CD4-positive, alpha-beta T cell (primary cell): ENCODE data around the gene DNAH3. TPM values are rescaled to one million over a fixed set of nuclear protein-coding genes. Genes with fewer than 3 reads are reported as not detected.

Experiments used
- ATAC-seq: fragments of 200-7000 bp; cut with Tn5 transposase; one replicate; pipeline ENCODE4 v1.10.0; 2022; ENCODE audit warnings: mild to moderate bottlenecking; ENCODE audit not compliant: poor library complexity
- CTCF ChIA-PET: fragments of 350-600 bp; sonication (Branson Sonifier 250); formaldehyde crosslinking; loops from one replicate; lab custom pipeline; 2021; ENCODE audit warnings: antibody characterized with exemption, inconsistent platforms; lab: Charles Lee
- POLR2A ChIA-PET: fragments of 350-600 bp; sonication (Branson Sonifier 250); formaldehyde crosslinking; loops from one replicate; lab custom pipeline; 2021; ENCODE audit warnings: antibody characterized with exemption, inconsistent platforms; lab: Charles Lee
- DNase-seq, 14 experiments: peaks; one replicate each; pipeline ENCODE4 v3.0.0-alpha.2; 2013 to 2020; ENCODE audit warnings: mixed read lengths in 2 of 14
- H3K27ac ChIP-seq, 2 donors: one replicate each; pipeline versions ENCODE4 v1.5.1 to v1.7.0; 2013; ENCODE audit warnings: low read length in 2 of 2, low read depth in 1 of 2, mild to moderate bottlenecking in 1 of 2
- H3K27me3 ChIP-seq, 2 experiments: 1 replicate in 1 of 2; 2 replicates in 1 of 2; pipeline versions ENCODE4 v1.6.1 to v1.7.0; 2013; ENCODE audit warnings: low read length in 2 of 2, control low read depth in 1 of 2, mild to moderate bottlenecking in 1 of 2, moderate library complexity in 1 of 2; ENCODE audit not compliant: insufficient read depth in 2 of 2, control insufficient read depth in 1 of 2
- H3K36me3 ChIP-seq: one replicate; pipeline ENCODE4 v1.6.1; 2013; ENCODE audit warnings: low read length, control low read depth; ENCODE audit not compliant: insufficient read depth
- H3K4me1 ChIP-seq: one replicate; pipeline ENCODE4 v1.6.1; 2013; ENCODE audit warnings: low read length, control low read depth; ENCODE audit not compliant: insufficient read depth
- H3K4me3 ChIP-seq: one replicate; pipeline ENCODE4 v1.5.1; 2013; ENCODE audit warnings: mild to moderate bottlenecking, low read length, moderate library complexity
- H3K9me3 ChIP-seq, 2 experiments: 1 replicate in 1 of 2; 2 replicates in 1 of 2; pipeline versions ENCODE4 v1.6.1 to v1.7.0; 2013; ENCODE audit warnings: low read length in 2 of 2, mild to moderate bottlenecking in 2 of 2, control low read depth in 1 of 2, moderate library complexity in 1 of 2; ENCODE audit not compliant: control insufficient read depth in 1 of 2, insufficient read depth in 1 of 2
- H3K27ac Mint-ChIP-seq: one replicate; pipeline ENCODE4 v1.8.0; 2020; ENCODE audit warnings: mixed read lengths
- H3K27me3 Mint-ChIP-seq: one replicate; pipeline ENCODE4 v1.8.0; 2021; ENCODE audit warnings: mixed read lengths
- H3K36me3 Mint-ChIP-seq: one replicate; pipeline ENCODE4 v1.8.0; 2021; ENCODE audit warnings: low read depth, mixed read lengths
- H3K4me1 Mint-ChIP-seq: one replicate; pipeline ENCODE4 v1.8.0; 2021; ENCODE audit warnings: low read depth, mixed read lengths
- H3K4me3 Mint-ChIP-seq: one replicate; pipeline ENCODE4 v1.8.0; 2020; ENCODE audit warnings: mild to moderate bottlenecking, mixed read lengths
- H3K9me3 Mint-ChIP-seq: one replicate; pipeline ENCODE4 v1.8.0; 2020; ENCODE audit warnings: mixed read lengths
- intact Hi-C, 2 experiments: fragments of 100-400 bp; cut with DNase I in 1 of 2; cut with micrococcal nuclease in 1 of 2; formaldehyde crosslinking; loops; one replicate each; pipeline versions ENCODE4 v1.15.1 to v1.9.0; 2023 to 2025; cut with DNase I, micrococcal nuclease
- total RNA-seq, 174 experiments: library from RNA in 2 of 174; stranded (reverse) in 2 of 174; gene quantifications; one replicate each; pipeline ENCODE4 v1.2.3 and lab custom pipeline; 2021 to 2026
- TF ChIP-seq, protein P1 (sequence below): fragments of 200-600 bp; IDR thresholded peaks from one replicate; pipeline ENCODE4 v1.8.0; 2022; ENCODE audit warnings: antibody characterized with exemption, mild to moderate bottlenecking

Gene DNAH3
- total RNA-seq, 2 experiments from 2014 or later: not detected

DNA sequence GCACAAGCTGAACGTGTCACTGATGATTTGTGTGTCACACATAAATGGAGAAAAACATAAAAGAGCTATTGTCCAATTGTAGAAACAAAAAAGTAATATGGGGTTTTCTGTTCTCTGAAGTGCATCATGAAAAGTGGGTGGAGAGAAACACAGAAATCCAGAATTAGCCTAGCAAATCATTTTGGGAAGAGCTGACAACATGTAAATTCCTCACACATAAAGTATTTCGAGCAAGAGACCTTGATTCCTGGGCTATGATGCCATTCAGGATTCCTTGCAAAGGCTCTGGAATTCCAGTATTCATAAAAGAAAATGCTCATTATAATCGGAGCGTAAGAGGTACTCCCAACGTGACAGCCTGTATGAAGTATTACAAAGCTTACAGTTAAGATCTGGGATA is 251.6 kb downstream of the DNAH3 start:
- intact Hi-C loops: loop anchor here in 1 of 2 experiments (2.0 kb wide), 1 partner anchor 24 kb away; no protein-coding TSS in a partner anchor
- peaks cover 8% of the 10 kb centered on the region for H3K36me3 ChIP-seq
- TF ChIP-seq, protein P1, sequence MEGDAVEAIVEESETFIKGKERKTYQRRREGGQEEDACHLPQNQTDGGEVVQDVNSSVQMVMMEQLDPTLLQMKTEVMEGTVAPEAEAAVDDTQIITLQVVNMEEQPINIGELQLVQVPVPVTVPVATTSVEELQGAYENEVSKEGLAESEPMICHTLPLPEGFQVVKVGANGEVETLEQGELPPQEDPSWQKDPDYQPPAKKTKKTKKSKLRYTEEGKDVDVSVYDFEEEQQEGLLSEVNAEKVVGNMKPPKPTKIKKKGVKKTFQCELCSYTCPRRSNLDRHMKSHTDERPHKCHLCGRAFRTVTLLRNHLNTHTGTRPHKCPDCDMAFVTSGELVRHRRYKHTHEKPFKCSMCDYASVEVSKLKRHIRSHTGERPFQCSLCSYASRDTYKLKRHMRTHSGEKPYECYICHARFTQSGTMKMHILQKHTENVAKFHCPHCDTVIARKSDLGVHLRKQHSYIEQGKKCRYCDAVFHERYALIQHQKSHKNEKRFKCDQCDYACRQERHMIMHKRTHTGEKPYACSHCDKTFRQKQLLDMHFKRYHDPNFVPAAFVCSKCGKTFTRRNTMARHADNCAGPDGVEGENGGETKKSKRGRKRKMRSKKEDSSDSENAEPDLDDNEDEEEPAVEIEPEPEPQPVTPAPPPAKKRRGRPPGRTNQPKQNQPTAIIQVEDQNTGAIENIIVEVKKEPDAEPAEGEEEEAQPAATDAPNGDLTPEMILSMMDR: no peak
- Mint-ChIP-seq H3K4me3 (peak overlapping the region; percentile 96), H3K9me3 (no peaks in the 10 kb centered on the region), H3K36me3 (peaks cover 33% of the 10 kb centered on the region), H3K4me1 (peaks cover 70% of the 10 kb centered on the region), H3K27ac (peak overlapping the region; percentile 95), H3K27me3 (no peaks in the 10 kb centered on the region)
- POLR2A ChIA-PET: interaction anchor here (1.1 to 3.0 kb wide), 4 partner anchors 25 to 260 kb away, joined by 3 to 34 read pairs (median 5); partner anchors contain the start of gene LDAF1
- H3K27me3 ChIP-seq: no peaks in the 10 kb centered on the region
- H3K4me3 ChIP-seq: peak overlapping the region; percentile 84
- peak overlapping the region; percentile 45 to 85 for H3K27ac ChIP-seq
- H3K4me1 ChIP-seq: peaks cover 37% of the 10 kb centered on the region
- DNase-seq (no peak), ATAC-seq (no peak)
- H3K9me3 ChIP-seq: no peaks in the 10 kb centered on the region
- CTCF ChIA-PET: interaction anchor here (2.9 kb wide), 1 partner anchor 24 kb away, joined by 11 read pairs; no protein-coding TSS in a partner anchor

DNA sequence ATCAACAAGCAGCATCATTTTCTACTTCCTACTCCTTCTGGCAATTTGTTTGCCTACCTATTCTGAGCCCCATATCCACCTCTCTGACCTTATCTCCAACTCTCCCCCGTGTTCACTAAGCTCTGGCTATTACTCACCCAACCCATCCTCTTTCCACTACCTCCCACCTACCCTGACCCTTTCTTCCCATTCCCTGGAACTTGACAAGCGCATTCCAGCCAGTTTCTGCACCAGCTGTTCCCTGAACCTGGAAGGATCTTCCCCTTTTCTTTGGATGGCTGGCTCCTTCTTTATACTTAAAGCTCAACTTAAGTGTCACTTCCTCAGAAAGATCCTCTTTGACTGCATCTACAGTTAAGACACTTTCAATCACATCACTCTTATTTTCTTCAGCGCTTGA is 252.7 kb downstream of the DNAH3 start:
- H3K4me3 Mint-ChIP-seq: peak overlapping the region; percentile 17
- ChIA-PET CTCF (interaction anchor here (2.9 kb wide), 1 partner anchor 23 kb away, joined by 11 read pairs; no protein-coding TSS in a partner anchor), POLR2A (interaction anchor here (1.1 kb wide), 1 partner anchor 91 kb away, joined by 3 read pairs; no protein-coding TSS in a partner anchor)
- H3K27me3 Mint-ChIP-seq: no peaks in the 10 kb centered on the region
- H3K27ac ChIP-seq: no peak overlapping the region
- H3K27me3 ChIP-seq: no peaks in the 10 kb centered on the region
- no peaks in the 10 kb centered on the region for H3K9me3 ChIP-seq
- DNase-seq (no peak), ATAC-seq (no peak)
- H3K4me1 Mint-ChIP-seq: peaks cover 58% of the 10 kb centered on the region
- no peak overlapping the region for H3K27ac Mint-ChIP-seq
- peaks cover 27% of the 10 kb centered on the region for H3K4me1 ChIP-seq
- H3K4me3 ChIP-seq: no peak overlapping the region
- peaks cover 14% of the 10 kb centered on the region for H3K36me3 ChIP-seq
- peaks cover 38% of the 10 kb centered on the region for H3K36me3 Mint-ChIP-seq
- intact Hi-C loops: loop anchor here in 1 of 2 experiments (2.0 kb wide), 1 partner anchor 23 kb away; no protein-coding TSS in a partner anchor
- TF ChIP-seq, protein P1: no peak
- no peaks in the 10 kb centered on the region for H3K9me3 Mint-ChIP-seq

DNA sequence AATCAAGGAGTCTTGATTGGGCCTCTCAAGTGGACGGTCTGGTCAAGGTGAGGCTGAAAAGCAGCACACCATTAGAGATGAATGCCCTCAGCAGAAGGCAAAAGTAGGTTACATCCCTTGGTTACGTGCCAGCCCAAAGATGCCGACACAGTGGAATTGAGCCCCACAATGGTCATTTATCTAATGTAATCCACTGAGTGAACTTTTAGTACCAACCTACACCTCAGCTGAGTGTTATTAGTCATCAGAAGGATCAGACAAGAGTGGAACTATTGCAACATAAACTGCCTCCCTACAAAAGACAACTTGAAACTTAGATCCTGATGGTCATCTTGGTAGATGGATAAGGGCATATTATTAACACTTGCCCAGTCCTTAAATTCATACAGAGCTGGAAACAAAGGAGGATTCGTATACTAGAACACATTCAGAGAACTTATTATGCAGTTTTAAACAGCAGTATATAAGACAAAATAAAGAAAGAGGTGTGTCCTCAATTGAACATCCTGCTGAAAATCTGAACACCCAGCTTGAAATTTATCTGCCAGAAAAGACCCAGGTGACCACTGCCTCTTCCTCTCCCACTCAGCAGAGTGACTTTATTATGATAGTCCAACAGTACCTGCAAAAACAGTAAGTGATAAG is 253.3 kb downstream of the DNAH3 start:
- POLR2A ChIA-PET: no interaction called here
- peaks cover 43% of the 10 kb centered on the region for H3K36me3 Mint-ChIP-seq

More for the DNA sequence above, 253.3 kb downstream of the DNAH3 start:
- Mint-ChIP-seq H3K27ac (no peak overlapping the region), H3K4me3 (peak overlapping the region; percentile 17), H3K4me1 (peaks cover 53% of the 10 kb centered on the region), H3K9me3 (no peaks in the 10 kb centered on the region), H3K27me3 (no peaks in the 10 kb centered on the region)
- Histone ChIP-seq H3K27me3 (no peaks in the 10 kb centered on the region), H3K4me1 (peaks cover 24% of the 10 kb centered on the region), H3K4me3 (no peak overlapping the region), H3K27ac (no peak overlapping the region), H3K9me3 (no peaks in the 10 kb centered on the region), H3K36me3 (peaks cover 17% of the 10 kb centered on the region)
- TF ChIP-seq, protein P1: no peak
- ATAC-seq: no peak
- DNase-seq: no peak
- CTCF ChIA-PET: interaction anchor here (2.9 kb wide), 1 partner anchor 23 kb away, joined by 11 read pairs; no protein-coding TSS in a partner anchor
- intact Hi-C loops: no loop called here
